LNCaP clone FGC (cell line): Measurements from ENCODE around the gene IDH3A.

Source experiments
- DNase-seq: peaks from one replicate; pipeline ENCODE4 v3.0.0-alpha.2; 2011; ENCODE audit warnings: low read depth
- H3K4me3 ChIP-seq: 2 replicates; pipeline ENCODE4 v1.5.1; 2011; ENCODE audit warnings: mild to moderate bottlenecking, low read depth, low read length, control low read depth
- CTCF ChIP-seq: IDR thresholded peaks from 2 replicates; pipeline ENCODE4 v1.5.1; 2012; ENCODE audit warnings: mild to moderate bottlenecking; ENCODE audit not compliant: control insufficient read depth, insufficient read depth; ENCODE audit errors: extremely low read depth

The IDH3A gene

DNA sequence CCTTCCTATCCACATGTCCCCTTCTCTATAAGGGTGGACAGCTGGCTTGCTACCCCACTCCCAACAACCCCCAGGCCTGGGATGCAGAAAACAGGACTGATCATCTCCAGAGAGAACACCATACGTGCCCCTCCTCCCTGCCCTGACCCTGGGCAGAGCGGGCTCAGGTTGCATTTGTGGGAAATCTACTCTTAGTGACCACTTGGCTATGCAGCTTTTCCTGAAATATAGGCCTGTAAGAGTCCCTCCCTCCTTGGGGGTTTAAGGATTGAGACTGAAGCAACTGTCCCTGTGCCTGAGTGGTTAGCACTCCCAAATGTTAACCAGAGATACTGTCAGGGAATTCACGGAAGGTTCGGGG lies 45.1 kb upstream of the IDH3A start:
- DNase-seq = no peak
- TF ChIP-seq CTCF = no peak
- no peak overlapping the region for H3K4me3 ChIP-seq

DNA sequence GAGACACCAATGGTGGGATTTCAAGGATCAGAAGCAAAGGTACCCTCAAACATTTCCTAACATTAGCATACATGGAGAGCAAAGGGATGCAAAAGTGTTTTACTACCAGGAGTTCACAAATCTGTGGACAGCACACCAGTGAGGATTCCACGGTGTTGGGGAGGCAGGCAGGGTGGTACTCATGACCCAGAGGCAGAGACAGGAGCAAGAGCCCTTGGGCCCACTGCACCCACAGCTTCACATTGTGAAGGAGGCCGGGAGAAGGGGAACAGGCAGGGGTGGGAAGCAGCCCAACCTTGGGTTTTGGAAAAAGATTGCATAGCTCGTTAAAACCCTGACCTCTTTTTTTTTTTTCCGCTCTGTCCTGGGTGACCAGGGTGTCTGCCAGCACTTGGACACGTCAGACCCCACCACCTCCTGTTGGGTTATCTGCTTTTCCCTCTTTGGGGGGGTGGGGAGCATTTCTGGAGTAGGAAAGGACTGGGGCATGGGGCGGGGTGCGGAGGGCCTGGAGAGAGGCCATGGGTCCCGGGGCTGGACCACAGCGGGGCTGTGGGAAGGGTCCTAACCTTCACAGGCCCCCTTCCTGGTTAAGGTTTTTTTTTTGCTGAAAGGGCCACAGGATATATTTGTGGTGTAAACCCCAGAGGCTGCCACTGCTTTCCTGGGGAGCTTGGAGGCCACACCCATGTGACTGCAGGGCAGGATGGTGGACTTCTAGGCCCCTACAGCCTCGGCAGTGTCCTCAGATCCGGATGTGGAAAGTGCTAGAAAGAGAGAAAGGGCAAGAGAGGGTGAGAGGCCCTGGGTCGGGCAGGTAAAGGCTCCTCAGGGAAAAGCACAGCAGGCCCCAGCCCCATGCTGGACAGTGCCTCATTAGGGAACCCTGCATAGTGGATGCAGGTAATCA lies 44.3 kb upstream of the IDH3A start:
- TF ChIP-seq CTCF = no peak
- DNase-seq = no peak
- no peak overlapping the region for H3K4me3 ChIP-seq

DNA sequence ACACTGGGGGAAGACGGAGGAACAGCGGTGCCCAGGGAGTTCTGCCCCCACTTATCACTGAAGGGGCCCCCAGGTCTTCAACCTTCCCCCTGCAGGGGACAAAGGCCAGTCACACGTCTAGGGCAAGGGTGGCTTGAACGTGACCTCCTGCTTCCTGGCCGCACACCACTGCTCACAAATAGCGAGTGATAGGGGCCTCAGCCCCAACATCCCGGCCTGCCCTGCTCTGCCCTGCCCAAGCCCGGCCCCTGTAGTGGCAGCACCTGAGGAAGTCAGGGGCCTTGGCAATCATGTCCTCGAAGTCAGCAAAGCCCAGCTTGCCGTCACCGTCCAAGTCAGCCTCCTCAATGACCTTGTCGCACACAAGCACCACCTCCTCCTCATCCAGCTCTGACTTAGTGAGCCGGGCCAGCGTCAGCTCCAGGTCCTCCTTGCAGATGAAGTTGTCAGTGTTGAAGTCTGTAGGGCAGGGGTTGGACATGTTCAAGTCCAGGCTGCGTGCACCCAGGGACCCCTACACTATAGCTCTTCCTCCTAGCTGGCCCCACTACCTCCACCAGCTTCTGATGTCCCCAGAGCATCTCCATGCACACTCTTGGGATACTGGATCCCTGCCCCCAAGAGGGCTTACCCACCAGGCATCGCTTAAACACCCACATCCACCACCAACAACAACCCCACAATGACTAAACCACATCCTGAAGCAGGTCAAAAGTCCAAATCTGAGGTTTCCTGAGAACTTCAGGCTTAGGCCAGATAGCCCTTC lies 43.5 kb upstream of the IDH3A start:
- no peak for DNase-seq
- no peak overlapping the region for H3K4me3 ChIP-seq
- no peak for TF ChIP-seq CTCF

DNA sequence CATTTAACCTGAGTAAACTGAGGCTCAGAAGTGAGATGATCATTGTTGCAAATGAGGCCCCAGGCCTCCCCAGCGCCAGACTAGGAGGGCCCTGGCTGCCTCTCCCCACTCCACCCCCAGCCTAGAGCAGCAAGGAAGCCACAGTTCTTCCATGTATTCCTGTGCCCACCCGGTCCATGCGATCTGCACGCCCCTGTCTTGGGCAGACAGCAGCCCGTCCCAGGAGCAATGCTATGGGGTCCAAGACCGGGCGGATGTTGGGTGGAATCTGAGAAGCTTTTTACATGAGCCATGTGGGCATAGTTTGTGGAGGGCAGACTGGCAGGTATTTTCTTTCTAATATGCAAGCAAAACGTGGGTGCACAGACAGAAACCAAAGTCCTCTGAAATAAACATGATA lies 41.7 kb upstream of the IDH3A start:
- no peak for TF ChIP-seq CTCF
- H3K4me3 ChIP-seq = no peak overlapping the region
- no peak for DNase-seq

DNA sequence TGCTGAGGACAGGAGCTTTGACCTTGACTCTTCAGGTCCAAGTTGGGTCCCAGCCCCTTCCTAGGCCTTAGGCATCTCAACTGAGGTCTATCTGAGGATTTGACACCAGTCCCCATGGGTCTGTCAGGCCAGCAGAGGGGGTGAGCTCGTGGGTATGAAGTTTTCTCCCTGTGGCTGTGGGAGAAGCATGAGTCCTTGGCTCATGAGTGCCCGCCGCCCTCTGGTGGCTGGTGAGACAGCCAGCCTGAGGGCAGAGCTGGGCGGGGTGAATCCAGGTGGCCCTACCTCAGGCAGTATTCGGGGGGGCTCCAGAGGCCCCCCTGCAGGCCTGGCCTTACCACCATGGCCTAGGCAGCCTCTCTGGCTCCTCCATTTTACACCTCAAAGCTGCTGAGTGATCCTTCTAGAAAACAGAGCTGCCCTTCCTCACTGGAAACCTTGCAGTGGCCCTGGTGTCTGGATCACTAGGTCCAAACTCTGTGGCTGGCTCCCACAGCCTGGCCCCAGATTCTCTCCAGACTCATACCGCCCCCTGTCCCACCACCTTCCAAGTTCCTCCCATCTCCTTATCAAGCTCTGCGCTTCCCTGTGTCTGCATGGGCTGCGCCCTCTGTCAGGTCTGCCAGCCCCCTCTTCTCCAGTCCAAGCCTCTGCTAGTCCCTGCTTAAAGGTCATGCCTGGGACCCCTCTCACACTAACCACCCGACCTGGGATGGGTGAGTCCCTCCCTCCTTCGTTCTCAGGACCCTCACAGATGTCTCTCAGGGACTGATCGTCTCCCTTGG lies 40.7 kb upstream of the IDH3A start:
- H3K4me3 ChIP-seq = no peak overlapping the region
- peak; percentile 70 for DNase-seq
- TF ChIP-seq CTCF = peak; percentile 98

GRCh38 chr15:78109156-78109555 lies 40.0 kb upstream of the IDH3A start:
- no peak overlapping the region for H3K4me3 ChIP-seq
- TF ChIP-seq CTCF = no peak
- DNase-seq = no peak
